HCEC 1CT (cell line): ENCODE results near the gene RFPL2.
"Not testable (repeated sequence)": the region's sequence is repeated elsewhere in the genome, so short reads cannot be mapped to it uniquely, and the experiment has no call there.

Experiments
- DNase-seq: peaks from one replicate; pipeline ENCODE4 v3.0.0-alpha.2; 2017

RFPL2 gene

GRCh38 chr22:32160411-32160810, 44.5 kb downstream of the RFPL2 start:
- not testable (repeated sequence) for DNase-seq

DNA sequence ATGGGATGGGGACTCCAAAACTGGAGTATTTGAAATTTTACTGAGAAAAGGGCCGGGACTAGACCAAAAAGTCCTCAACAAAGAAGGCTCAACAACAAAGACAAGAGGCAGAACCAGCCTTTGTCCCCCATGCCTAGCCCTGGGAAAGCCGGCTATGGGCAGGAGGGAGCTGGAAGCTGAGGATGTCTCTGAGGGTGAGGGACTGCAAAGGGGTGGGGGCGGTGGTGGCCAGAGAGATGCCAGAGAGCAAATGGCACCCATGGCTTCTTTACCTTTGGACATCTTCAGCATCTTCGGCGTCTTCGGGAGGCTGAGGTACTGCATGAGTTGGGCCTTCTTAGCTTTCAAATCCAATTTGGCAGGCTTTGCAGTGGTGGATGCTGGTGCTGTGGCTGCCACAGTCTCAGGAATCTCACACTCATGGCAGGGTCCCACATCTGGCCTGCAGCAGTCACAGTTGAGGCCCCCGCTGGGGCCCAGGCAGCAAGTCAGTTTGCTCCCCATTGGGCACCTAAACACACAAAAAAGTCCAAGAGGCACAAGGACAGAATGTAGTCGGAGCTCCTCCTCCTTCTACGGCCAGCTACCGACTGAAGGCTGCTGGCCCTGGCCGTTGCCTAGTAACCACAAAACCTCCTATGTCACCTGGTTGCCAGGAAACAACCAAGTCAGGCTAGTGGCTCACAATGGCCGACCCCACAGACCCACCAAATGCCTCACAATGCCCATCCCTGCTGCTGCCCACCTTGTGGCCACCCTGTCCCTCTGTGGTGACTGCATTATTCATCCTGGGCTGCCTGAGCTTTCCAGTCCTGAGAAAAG, 46.0 kb downstream of the RFPL2 start, which contains the start of gene C22orf42:
Gene C22orf42, minus strand, starts transcription at position 592 of the 822 bp plus-strand sequence. Its CDS starts 88 bp downstream, at position 504.
- no peak for DNase-seq

GRCh38 chr22:32157632-32158031, 47.2 kb downstream of the RFPL2 start:
- not testable (repeated sequence) for DNase-seq

- DNase-seq: not testable (repeated sequence)
Measured at GRCh38 chr22:32154727-32155126, 50.1 kb downstream of the RFPL2 start.

- not testable (repeated sequence) for DNase-seq
Measured at GRCh38 chr22:32151641-32152040, 53.2 kb downstream of the RFPL2 start.

DNA sequence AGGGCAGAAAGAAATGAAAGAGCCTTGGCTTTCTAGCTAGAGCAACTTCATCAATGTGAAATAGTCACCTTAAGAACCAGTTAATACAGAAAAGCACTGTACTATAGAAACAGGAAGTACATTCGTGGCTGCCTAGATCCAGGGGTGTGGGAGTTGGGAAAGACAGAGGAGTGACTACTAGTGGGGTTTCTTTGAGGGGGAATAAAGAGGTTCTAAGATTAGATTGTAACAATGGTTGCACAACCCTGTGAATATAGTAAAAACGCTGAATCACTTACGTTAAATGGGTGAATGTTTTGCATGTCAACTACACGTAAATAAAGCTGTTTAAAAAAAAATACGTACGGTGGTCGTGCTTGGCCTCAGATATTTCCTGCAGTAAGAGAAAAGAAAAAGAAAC, 54.2 kb downstream of the RFPL2 start:
- DNase-seq: not testable (repeated sequence)

GRCh38 chr22:32148372-32148771, 56.5 kb downstream of the RFPL2 start:
- DNase-seq: not testable (repeated sequence)

- DNase-seq: not testable (repeated sequence)
Measured at GRCh38 chr22:32147128-32147527, 57.7 kb downstream of the RFPL2 start.

DNA sequence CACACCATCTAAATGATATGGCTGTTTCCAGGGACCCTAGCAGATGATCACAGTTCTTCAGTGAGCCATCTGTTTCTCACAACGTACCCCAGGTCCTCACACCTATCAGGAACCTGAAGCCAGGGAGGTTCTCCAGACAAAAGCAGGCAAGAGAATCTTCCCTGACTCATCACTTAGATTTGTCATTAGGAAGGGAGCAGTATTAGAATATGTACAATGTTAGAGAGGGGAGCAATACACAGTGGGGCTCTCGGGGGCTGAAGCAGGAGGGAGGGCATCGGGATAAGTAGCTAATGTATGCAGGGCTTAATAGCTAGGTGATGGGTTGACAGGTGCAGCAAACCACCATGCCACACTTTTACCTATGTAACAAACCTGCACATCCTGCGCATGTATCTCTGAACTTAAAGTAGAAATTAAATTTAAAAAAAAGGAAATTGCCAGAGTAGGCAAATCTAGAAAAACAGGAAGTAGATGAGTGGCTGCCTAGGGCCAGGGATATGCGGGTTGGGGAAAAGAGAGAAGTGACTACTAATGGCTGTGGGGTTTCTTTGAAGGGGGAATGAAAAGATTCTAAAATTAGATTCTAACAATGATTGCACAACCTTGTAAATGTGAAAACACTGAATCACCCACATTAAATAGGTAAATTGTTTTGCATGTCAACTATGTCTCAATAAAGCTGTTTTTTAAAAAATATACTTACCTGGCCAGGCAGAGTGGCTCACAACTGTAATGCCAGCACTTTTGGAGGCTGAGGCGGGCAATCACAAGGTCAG, 60.2 kb downstream of the RFPL2 start:
- DNase-seq: no peak

DNA sequence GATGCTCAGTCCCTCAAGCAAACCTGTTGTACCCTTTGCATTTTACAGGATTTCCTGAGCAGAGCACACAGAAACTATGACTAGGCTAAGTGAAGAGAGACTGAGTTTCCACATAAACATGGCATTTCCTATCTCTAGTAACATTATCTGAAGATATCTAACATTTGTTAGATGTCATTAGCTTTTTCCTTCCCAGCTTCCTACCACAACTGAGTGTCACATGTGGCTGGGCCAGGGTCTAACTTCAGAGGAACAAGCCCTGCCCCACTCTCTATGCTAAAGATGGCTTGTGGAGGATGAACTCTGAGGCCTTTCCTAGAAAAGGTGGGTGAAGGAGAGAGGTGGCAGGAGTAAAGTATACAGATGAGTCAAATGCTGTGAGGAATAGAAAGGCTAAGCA, 62.3 kb downstream of the RFPL2 start:
- DNase-seq: no peak

DNA sequence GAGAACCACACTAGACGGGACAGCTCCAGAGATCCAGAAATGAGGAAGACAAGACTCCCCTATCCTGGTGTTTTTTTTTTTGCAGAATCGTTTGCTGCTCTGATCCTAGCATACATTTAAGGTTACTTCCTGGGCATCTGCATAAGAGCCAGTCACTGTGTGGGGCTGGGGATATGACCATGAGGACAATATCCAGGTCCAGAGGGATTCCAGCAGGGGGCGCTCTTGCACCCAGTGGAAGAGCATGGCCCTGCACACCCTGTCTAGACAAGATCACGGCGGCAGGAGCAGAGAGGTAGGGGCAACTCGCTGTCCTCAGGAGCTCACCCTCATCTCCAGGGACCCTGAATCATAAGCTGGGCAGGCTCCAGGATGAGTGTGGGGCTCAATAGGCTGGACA, 64.2 kb downstream of the RFPL2 start:
- DNase-seq: not testable (repeated sequence)
